IPS DF 6.9 (cell line): ENCODE measurements around the gene ILRUN.
"Not testable (repeated sequence)": the region's sequence is repeated elsewhere in the genome, so short reads cannot be mapped to it uniquely, and the experiment has no call there.

Experiments used
- DNase-seq: peaks from one replicate; pipeline ENCODE4 v3.0.0-alpha.2; 2013; ENCODE audit warnings: low read depth, low spot score
- H3K27ac ChIP-seq: one replicate; pipeline ENCODE4 v1.5.1; 2013; ENCODE audit warnings: low read length, control low read depth
- H3K27me3 ChIP-seq: 2 replicates; pipeline ENCODE4 v1.6.1; 2013; ENCODE audit warnings: mild to moderate bottlenecking, low read length; ENCODE audit not compliant: control insufficient read depth, insufficient read depth
- H3K36me3 ChIP-seq: 2 replicates; pipeline ENCODE4 v1.6.1; 2013; ENCODE audit warnings: low read length; ENCODE audit not compliant: control insufficient read depth, insufficient read depth
- H3K4me1 ChIP-seq: 2 replicates; pipeline ENCODE4 v1.6.1; 2013; ENCODE audit warnings: low read length; ENCODE audit not compliant: control insufficient read depth, insufficient read depth
- H3K4me3 ChIP-seq: 2 replicates; pipeline ENCODE4 v1.5.1; 2013; ENCODE audit warnings: mild to moderate bottlenecking, low read length
- H3K9me3 ChIP-seq: 2 replicates; pipeline ENCODE4 v1.6.1; 2013; ENCODE audit warnings: low read length, inconsistent platforms; ENCODE audit not compliant: control insufficient read depth, insufficient read depth
- WGBS: extraction: QIAGEN DNeasy Blood & Tissue Kit; methylation state at CpG from one replicate; pipeline ENCODE4 v1.1.7; 2013; ENCODE audit warnings: mixed read lengths, missing lambda C conversion rate; ENCODE audit not compliant: insufficient read length, insufficient coverage; 5-methylcytosine and 5-hydroxymethylcytosine counted together

ILRUN gene

DNA sequence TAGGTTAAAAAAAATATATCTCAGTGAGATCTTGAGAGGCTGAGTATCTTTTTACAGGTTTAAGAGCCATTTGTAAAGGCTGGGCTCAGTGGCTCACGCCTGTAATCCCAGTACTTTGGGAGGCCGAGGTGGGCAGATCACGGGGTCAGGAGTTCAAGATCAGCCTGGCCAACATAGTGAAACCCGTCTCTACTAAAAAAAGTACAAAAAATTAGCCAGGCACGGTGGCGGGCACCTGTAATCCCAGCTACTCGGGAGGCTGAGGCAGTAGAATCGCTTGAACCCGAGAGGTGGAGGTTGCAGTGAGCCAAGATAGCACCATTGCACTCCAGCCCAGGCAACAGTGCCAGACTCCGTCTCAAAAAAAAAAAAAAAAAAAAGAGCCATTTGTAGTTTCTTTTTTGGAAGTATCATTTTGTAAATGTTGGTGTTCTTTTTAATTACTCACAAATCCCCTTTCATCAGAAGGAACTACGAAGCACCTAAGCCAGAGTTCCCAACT lies 40.6 kb downstream of the ILRUN start:
- H3K27me3 ChIP-seq, H3K4me3 ChIP-seq, H3K27ac ChIP-seq, H3K4me1 ChIP-seq, DNase-seq, H3K36me3 ChIP-seq, H3K9me3 ChIP-seq: not testable (repeated sequence)
- WGBS: no CpG with 5 or more reads among the region's 11 CpGs

DNA sequence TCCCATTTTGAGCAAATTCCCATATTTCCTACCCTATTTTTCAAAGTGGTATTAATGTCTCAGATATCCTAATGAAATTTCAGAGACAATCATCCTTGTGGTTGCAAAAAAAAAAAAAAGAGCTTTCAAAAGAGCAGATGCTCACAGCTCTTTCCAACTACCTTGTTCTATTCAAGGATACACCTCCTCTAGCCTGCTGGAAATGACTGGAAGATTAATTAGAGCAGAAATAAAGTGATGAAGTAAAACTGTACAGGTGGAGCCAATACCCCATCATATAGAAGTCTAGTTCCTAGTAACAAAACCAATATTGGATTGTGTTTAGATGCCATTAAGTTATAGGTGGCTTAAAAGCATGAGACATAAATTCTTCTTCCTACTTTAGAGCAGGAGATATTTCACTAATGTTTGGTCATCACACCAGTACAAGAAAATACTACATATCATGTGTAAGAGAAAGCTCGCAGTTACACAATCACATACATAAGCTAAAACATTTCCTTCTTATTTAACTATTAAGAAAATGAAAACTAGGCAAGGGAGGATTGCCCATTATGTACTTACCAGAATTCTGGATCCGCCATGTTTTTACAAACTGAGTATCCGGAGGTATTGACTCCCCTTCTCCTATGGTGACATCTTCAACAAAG lies 42.4 kb downstream of the ILRUN start:
- DNase-seq: no peak
- Histone ChIP-seq H3K27ac (no peak overlapping the region), H3K4me3 (no peak overlapping the region), H3K9me3 (no peaks in the 10 kb centered on the region), H3K36me3 (no peaks in the 10 kb centered on the region), H3K27me3 (no peaks in the 10 kb centered on the region), H3K4me1 (no peaks in the 10 kb centered on the region)
- no CpG with 5 or more reads among the region's 3 CpGs for WGBS

DNA sequence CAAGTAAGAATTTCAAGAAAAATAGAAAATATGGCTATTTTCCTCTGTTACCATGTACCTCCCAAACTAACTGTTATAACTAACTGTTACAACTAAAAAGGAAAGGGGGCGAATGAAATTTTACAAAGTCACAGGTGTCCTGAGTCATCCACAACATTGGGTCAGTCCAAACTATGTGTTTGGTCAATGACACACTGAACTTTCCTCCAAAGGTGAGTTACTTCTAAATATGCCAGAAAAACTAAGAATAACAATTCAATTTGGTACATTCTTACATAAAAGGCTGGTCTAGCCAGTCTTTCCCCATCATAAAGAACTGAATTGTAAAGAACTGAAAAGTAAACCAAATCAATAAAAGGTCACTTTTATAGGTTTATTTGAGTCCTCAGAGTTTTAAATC lies 44.3 kb downstream of the ILRUN start:
- H3K4me3 ChIP-seq: no peak overlapping the region
- H3K27ac ChIP-seq: no peak overlapping the region
- H3K36me3 ChIP-seq: no peaks in the 10 kb centered on the region
- H3K9me3 ChIP-seq: no peaks in the 10 kb centered on the region
- DNase-seq: no peak
- no peaks in the 10 kb centered on the region for H3K4me1 ChIP-seq
- H3K27me3 ChIP-seq: no peaks in the 10 kb centered on the region
- no CpG with 5 or more reads among the region's 1 CpG for WGBS

DNA sequence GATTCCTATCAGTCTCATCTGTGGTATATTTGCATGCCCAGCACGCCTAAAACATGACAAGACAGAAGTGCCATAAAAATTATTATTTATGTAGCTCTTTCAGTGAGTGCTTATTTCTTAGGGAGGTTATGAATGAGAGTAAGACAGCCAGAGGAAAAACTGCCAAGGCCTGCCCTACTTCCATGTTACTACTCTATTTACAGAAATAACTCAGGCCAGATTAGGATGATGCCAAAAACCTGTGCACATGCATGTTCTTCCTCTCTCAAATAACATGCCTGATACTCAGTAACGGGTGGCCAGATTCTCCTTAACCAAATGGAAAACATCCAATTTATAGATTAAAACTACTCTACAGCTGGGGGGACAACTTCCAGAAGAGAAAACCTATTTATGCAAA lies 45.7 kb downstream of the ILRUN start:
- WGBS: no CpG with 5 or more reads among the region's 2 CpGs
- Histone ChIP-seq H3K27me3 (no peaks in the 10 kb centered on the region), H3K9me3 (no peaks in the 10 kb centered on the region), H3K36me3 (no peaks in the 10 kb centered on the region), H3K4me1 (no peaks in the 10 kb centered on the region), H3K27ac (no peak overlapping the region), H3K4me3 (no peak overlapping the region)
- no peak for DNase-seq

DNA sequence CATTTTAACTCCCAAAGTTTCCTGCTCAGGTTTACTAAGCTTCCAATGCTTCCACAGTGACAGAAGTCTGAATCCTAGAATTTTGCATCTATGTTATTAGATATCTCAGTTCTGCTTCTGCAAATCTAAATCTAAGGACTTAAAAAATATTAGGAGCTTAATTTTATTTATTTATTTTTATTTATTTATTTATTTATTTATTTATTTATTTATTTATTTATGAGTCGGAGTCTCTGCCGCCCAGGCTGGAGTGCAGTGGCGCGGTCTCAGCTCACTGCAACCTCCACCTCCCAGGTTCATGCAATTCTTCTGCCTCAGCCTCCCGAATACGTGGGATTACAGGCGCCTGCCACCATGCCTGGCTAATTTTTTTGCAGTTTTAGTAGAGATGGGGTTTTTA lies 46.3 kb downstream of the ILRUN start:
- H3K9me3 ChIP-seq, H3K4me3 ChIP-seq, H3K4me1 ChIP-seq, DNase-seq, H3K27me3 ChIP-seq, H3K36me3 ChIP-seq, H3K27ac ChIP-seq: not testable (repeated sequence)
- WGBS: no CpG with 5 or more reads among the region's 7 CpGs

DNA sequence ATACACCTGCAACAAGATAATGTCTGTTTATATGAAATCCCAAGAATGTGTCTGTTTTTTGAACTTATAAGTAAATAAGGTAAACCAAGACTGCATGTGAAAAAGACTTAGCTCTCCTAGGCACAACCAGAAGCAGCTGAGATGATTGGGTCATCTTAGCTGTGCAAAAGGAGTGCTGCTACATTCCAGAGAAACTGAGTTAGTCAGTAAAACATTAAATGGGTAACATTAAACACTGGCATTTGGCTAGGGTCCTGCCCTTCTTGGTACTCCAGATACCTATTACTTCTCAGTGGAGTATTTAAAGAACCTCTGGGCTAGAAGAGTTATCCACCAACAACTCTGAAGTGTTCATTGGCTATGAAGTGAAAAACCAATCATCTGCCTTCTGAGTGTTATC lies 47.8 kb downstream of the ILRUN start:
- no peak overlapping the region for H3K27ac ChIP-seq
- H3K4me1 ChIP-seq: no peaks in the 10 kb centered on the region
- no peaks in the 10 kb centered on the region for H3K27me3 ChIP-seq
- DNase-seq: no peak
- H3K4me3 ChIP-seq: no peak overlapping the region
- no peaks in the 10 kb centered on the region for H3K36me3 ChIP-seq
- H3K9me3 ChIP-seq: no peaks in the 10 kb centered on the region
